Measurements from ENCODE around the gene MYO1H.

The MYO1H gene

GRCh38 chr12:109482894-109483293 lies 135.2 kb downstream of the MYO1H start:
- Histone ChIP-seq H2AFZ (ENCODE audit: low read depth, low read length) (no peak overlapping the region), H3K36me3 (replicated peaks; ENCODE audit: low read depth, low read length) (peaks cover 28% of the 10 kb centered on the region), H3K9me3 (ENCODE audit: insufficient read depth, low read length) (no peaks in the 10 kb centered on the region), H3K79me2 (ENCODE audit: low read length) (peaks cover 14% of the 10 kb centered on the region), H3K9ac (ENCODE audit: low read length) (no peak overlapping the region), H4K20me1 (ENCODE audit: insufficient read depth, low read length) (no peaks in the 10 kb centered on the region), H3K4me2 (ENCODE audit: low read length) (no peak overlapping the region), H3K4me1 (ENCODE audit: low read length) (peaks cover 8% of the 10 kb centered on the region), H3K27ac (ENCODE audit: low read length) (no peak overlapping the region), H3K4me3 (ENCODE audit: low read length) (no peak overlapping the region), H3K27me3 (ENCODE audit: low read depth, low read length) (no peaks in the 10 kb centered on the region)
- TF ChIP-seq CTCF (IDR thresholded peaks at IDR 0.05; ENCODE audit: low read depth, low read length) = no peak
- no peak for TF ChIP-seq EZH2phosphoT487 (IDR thresholded peaks at IDR 0.05; ENCODE audit: low read depth)

DNA sequence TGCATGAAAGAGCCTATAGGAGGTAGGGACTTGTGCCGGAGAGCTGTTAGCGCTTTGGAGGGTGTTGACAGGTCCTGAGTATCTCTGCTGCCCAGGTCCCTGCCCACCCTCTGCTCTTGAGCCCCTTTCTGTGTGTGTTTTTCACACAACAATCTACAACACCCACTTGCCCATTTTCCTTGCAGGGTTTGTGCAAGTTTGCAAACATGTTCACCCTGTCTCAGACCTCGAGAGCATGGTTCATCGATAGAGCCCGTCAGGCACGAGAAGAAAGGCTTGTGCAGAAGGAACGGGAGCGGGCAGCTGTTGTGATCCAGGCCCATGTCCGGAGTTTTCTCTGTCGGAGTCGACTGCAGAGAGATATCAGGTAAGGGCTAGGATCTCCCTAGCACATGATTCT lies 135.6 kb downstream of the MYO1H start:
- H3K9ac ChIP-seq (ENCODE audit: low read length) = no peak overlapping the region
- no peaks in the 10 kb centered on the region for H3K27me3 ChIP-seq (ENCODE audit: low read depth, low read length)
- H3K9me3 ChIP-seq (ENCODE audit: insufficient read depth, low read length) = no peaks in the 10 kb centered on the region
- no peaks in the 10 kb centered on the region for H4K20me1 ChIP-seq (ENCODE audit: insufficient read depth, low read length)
- peaks cover 5% of the 10 kb centered on the region for H3K4me1 ChIP-seq (ENCODE audit: low read length)
- peaks cover 33% of the 10 kb centered on the region for H3K36me3 ChIP-seq (replicated peaks; ENCODE audit: low read depth, low read length)
- H3K4me3 ChIP-seq (ENCODE audit: low read length) = no peak overlapping the region
- no peak overlapping the region for H3K4me2 ChIP-seq (ENCODE audit: low read length)
- no peak overlapping the region for H2AFZ ChIP-seq (ENCODE audit: low read depth, low read length)
- TF ChIP-seq CTCF (IDR thresholded peaks at IDR 0.05; ENCODE audit: low read depth, low read length) = no peak
- no peak for TF ChIP-seq EZH2phosphoT487 (IDR thresholded peaks at IDR 0.05; ENCODE audit: low read depth)
- no peak overlapping the region for H3K27ac ChIP-seq (ENCODE audit: low read length)
- H3K79me2 ChIP-seq (ENCODE audit: low read length) = peaks cover 9% of the 10 kb centered on the region

GRCh38 chr12:109485201-109485600 lies 137.5 kb downstream of the MYO1H start:
- no peaks in the 10 kb centered on the region for H3K27me3 ChIP-seq (ENCODE audit: low read depth, low read length)
- H2AFZ ChIP-seq (ENCODE audit: low read depth, low read length) = no peak overlapping the region
- no peaks in the 10 kb centered on the region for H4K20me1 ChIP-seq (ENCODE audit: insufficient read depth, low read length)
- H3K9ac ChIP-seq (ENCODE audit: low read length) = no peak overlapping the region
- no peak overlapping the region for H3K27ac ChIP-seq (ENCODE audit: low read length)
- H3K9me3 ChIP-seq (ENCODE audit: insufficient read depth, low read length) = no peaks in the 10 kb centered on the region
- H3K36me3 ChIP-seq (replicated peaks; ENCODE audit: low read depth, low read length) = peaks cover 46% of the 10 kb centered on the region
- no peak overlapping the region for H3K4me2 ChIP-seq (ENCODE audit: low read length)
- no peak overlapping the region for H3K4me3 ChIP-seq (ENCODE audit: low read length)
- no peaks in the 10 kb centered on the region for H3K79me2 ChIP-seq (ENCODE audit: low read length)
- TF ChIP-seq CTCF (IDR thresholded peaks at IDR 0.05; ENCODE audit: low read depth, low read length) (no peak), EZH2phosphoT487 (IDR thresholded peaks at IDR 0.05; ENCODE audit: low read depth) (no peak)
- no peaks in the 10 kb centered on the region for H3K4me1 ChIP-seq (ENCODE audit: low read length)

- Histone ChIP-seq H3K4me3 (ENCODE audit: low read length) (no peak overlapping the region), H3K27me3 (ENCODE audit: low read depth, low read length) (no peaks in the 10 kb centered on the region), H3K79me2 (ENCODE audit: low read length) (no peaks in the 10 kb centered on the region), H3K36me3 (replicated peaks; ENCODE audit: low read depth, low read length) (peaks cover 52% of the 10 kb centered on the region), H3K9ac (ENCODE audit: low read length) (no peak overlapping the region), H3K9me3 (ENCODE audit: insufficient read depth, low read length) (no peaks in the 10 kb centered on the region), H3K4me1 (ENCODE audit: low read length) (no peaks in the 10 kb centered on the region), H3K4me2 (ENCODE audit: low read length) (no peak overlapping the region), H3K27ac (ENCODE audit: low read length) (no peak overlapping the region), H4K20me1 (ENCODE audit: insufficient read depth, low read length) (no peaks in the 10 kb centered on the region), H2AFZ (ENCODE audit: low read depth, low read length) (no peak overlapping the region)
- TF ChIP-seq EZH2phosphoT487 (IDR thresholded peaks at IDR 0.05; ENCODE audit: low read depth) = no peak
- no peak for TF ChIP-seq CTCF (IDR thresholded peaks at IDR 0.05; ENCODE audit: low read depth, low read length)
These were observed 139.7 kb downstream of the MYO1H start for GRCh38 chr12:109487181-109488050.

Measured in OCI-LY3 (cell line).